H1 (cell line): ENCODE measurements around the gene SLC66A1. TPM values are rescaled to one million over a fixed set of nuclear protein-coding genes. Genes with fewer than 3 reads are reported as not detected.

Experiments used
- CTCF ChIA-PET: fragments of 300-600 bp; sonication (Branson Sonifier 250); formaldehyde crosslinking; loops from one replicate; lab custom pipeline; 2021; ENCODE audit not compliant: partially characterized antibody; lab: Charles Lee
- POLR2A ChIA-PET: fragments of 300-600 bp; sonication (Branson Sonifier 250); formaldehyde crosslinking; loops from one replicate; lab custom pipeline; 2021; ENCODE audit warnings: inconsistent platforms; ENCODE audit not compliant: partially characterized antibody; lab: Charles Lee
- DNase-seq, 2 experiments: peaks; one replicate each; pipeline versions ENCODE4 v3.0.0 to v3.0.0-alpha.2; 2010 to 2022; ENCODE audit warnings: low spot score in 2 of 2, low read depth in 1 of 2, mixed read lengths in 1 of 2
- FAIRE-seq: peaks from 2 replicates; lab custom pipeline; 2011; peaks lifted over from hg19 to GRCh38; lab: Jason Lieb, UNC
- H2AFZ ChIP-seq: 2 replicates; pipeline ENCODE4 v1.8.1; 2012; ENCODE audit warnings: low read length, inconsistent platforms
- H2AK5ac ChIP-seq: 2 replicates; pipeline ENCODE4 v1.6.1; 2013; ENCODE audit warnings: low read depth, low read length
- H2BK120ac ChIP-seq: replicated peaks from 2 replicates; pipeline ENCODE3; 2013; ENCODE audit warnings: low read depth, low read length, inconsistent platforms
- H2BK12ac ChIP-seq: 2 replicates; pipeline ENCODE4 v1.6.1; 2013; ENCODE audit warnings: low read depth, low read length
- H2BK15ac ChIP-seq: 2 replicates; pipeline ENCODE4 v1.6.1; 2013; ENCODE audit warnings: low read length
- H2BK20ac ChIP-seq: 2 replicates; pipeline ENCODE4 v1.6.1; 2013; ENCODE audit warnings: low read length
- H2BK5ac ChIP-seq: 2 replicates; pipeline ENCODE4 v1.6.1; 2013; ENCODE audit warnings: low read depth, low read length
- H3K14ac ChIP-seq: 2 replicates; pipeline ENCODE4 v1.6.1; 2013; ENCODE audit warnings: inconsistent platforms; ENCODE audit not compliant: insufficient read length
- H3K18ac ChIP-seq: 2 replicates; pipeline ENCODE4 v1.6.1; 2013; ENCODE audit warnings: low read length; ENCODE audit errors: extremely low read depth
- H3K23ac ChIP-seq: 2 replicates; pipeline ENCODE4 v1.6.1; 2013; ENCODE audit warnings: inconsistent platforms; ENCODE audit not compliant: insufficient read length
- H3K23me2 ChIP-seq: 2 replicates; pipeline ENCODE4 v1.6.1; 2013; ENCODE audit warnings: low read depth, low read length
- H3K27ac ChIP-seq: 2 replicates; pipeline ENCODE4 v1.6.1; 2011; ENCODE audit warnings: low read depth, low read length, inconsistent platforms
- H3K27me3 ChIP-seq, 4 experiments: replicated peaks in 1 of 4; 1 replicate in 1 of 4; 2 replicates in 3 of 4; pipeline versions ENCODE4 v1.6.1 to v1.8.1; 2011 to 2013; ENCODE audit warnings: low read length in 3 of 4, mild to moderate bottlenecking in 3 of 4, inconsistent platforms in 2 of 4, mixed read lengths in 2 of 4, moderate library complexity in 1 of 4; ENCODE audit not compliant: control insufficient read depth in 3 of 4, insufficient read depth in 3 of 4; ENCODE audit errors: extremely low read depth in 1 of 4
- H3K36me3 ChIP-seq, 4 experiments: 2 replicates each; pipeline versions ENCODE4 v1.6.1 to v1.8.1; 2011 to 2013; ENCODE audit warnings: mild to moderate bottlenecking in 4 of 4, low read length in 3 of 4, moderate library complexity in 2 of 4, control low read depth in 1 of 4, inconsistent platforms in 1 of 4; ENCODE audit not compliant: insufficient read depth in 4 of 4, control insufficient read depth in 2 of 4
- H3K4ac ChIP-seq: replicated peaks from 2 replicates; pipeline ENCODE3; 2013; ENCODE audit warnings: low read length, low read depth, mixed read lengths, inconsistent platforms; ENCODE audit not compliant: insufficient read length
- H3K4me1 ChIP-seq, 4 experiments: replicated peaks in 1 of 4; 1 replicate in 1 of 4; 2 replicates in 3 of 4; pipeline versions ENCODE4 v1.6.1 to v1.8.1; 2011 to 2013; ENCODE audit warnings: low read length in 3 of 4, inconsistent platforms in 2 of 4, mixed read lengths in 1 of 4; ENCODE audit not compliant: insufficient read depth in 4 of 4, control insufficient read depth in 3 of 4
- H3K4me2 ChIP-seq, 2 experiments: 2 replicates each; pipeline versions ENCODE4 v1.6.1 to v1.8.1; 2011 to 2013; ENCODE audit warnings: low read depth in 2 of 2, low read length in 2 of 2, control low read depth in 1 of 2, inconsistent platforms in 1 of 2, mild to moderate bottlenecking in 1 of 2; ENCODE audit not compliant: insufficient read depth in 1 of 2
- H3K4me3 ChIP-seq, 4 experiments: fragments of 200-600, 300-600 bp in 1 of 4; sonication (generic), shearing (Covaris generic), sonication (Bioruptor Twin) in 1 of 4; 2 replicates each; pipeline versions ENCODE4 v1.5.1 to v1.8.1; 2011 to 2016; ENCODE audit warnings: low read length in 4 of 4, low read depth in 3 of 4, control low read depth in 2 of 4, inconsistent platforms in 2 of 4, mild to moderate bottlenecking in 2 of 4, mixed read lengths in 1 of 4, moderate library complexity in 1 of 4; ENCODE audit not compliant: insufficient read depth in 2 of 4; ENCODE audit errors: extremely low read depth in 1 of 4
- H3K56ac ChIP-seq: replicated peaks from 2 replicates; pipeline ENCODE3; 2013; ENCODE audit warnings: low read depth, mild to moderate bottlenecking, mixed read lengths, low read length, inconsistent platforms; ENCODE audit not compliant: insufficient read length
- H3K79me1 ChIP-seq: 2 replicates; pipeline ENCODE4 v1.6.1; 2013; ENCODE audit warnings: low read depth, low read length, control low read depth
- H3K79me2 ChIP-seq, 2 experiments: 2 replicates each; pipeline versions ENCODE4 v1.6.1 to v1.8.1; 2012 to 2013; ENCODE audit warnings: low read length in 2 of 2, mild to moderate bottlenecking in 2 of 2, inconsistent platforms in 1 of 2; ENCODE audit not compliant: insufficient read depth in 2 of 2, control insufficient read depth in 1 of 2
- H3K9ac ChIP-seq, 4 experiments: replicated peaks in 1 of 4; 1 replicate in 1 of 4; 2 replicates in 3 of 4; pipeline versions ENCODE4 v1.6.1 to v1.8.1; 2011 to 2013; ENCODE audit warnings: low read depth in 3 of 4, low read length in 3 of 4, control low read depth in 2 of 4, mild to moderate bottlenecking in 2 of 4, moderate library complexity in 2 of 4, inconsistent platforms in 1 of 4; ENCODE audit errors: extremely low read depth in 1 of 4
- H3K9me3 ChIP-seq, 2 experiments: 2 replicates each; pipeline versions ENCODE4 v1.6.1 to v1.8.1; 2012 to 2013; ENCODE audit warnings: mild to moderate bottlenecking in 2 of 2, moderate library complexity in 2 of 2, control low read depth in 1 of 2, inconsistent platforms in 1 of 2, low read depth in 1 of 2, low read length in 1 of 2, mixed read lengths in 1 of 2; ENCODE audit not compliant: insufficient read depth in 2 of 2
- H4K20me1 ChIP-seq, 2 experiments: replicated peaks in 1 of 2; 2 replicates each; pipeline versions ENCODE3 to v1.8.1; 2011 to 2013; ENCODE audit warnings: inconsistent platforms in 2 of 2, low read length in 2 of 2, mild to moderate bottlenecking in 1 of 2; ENCODE audit not compliant: insufficient read depth in 2 of 2, control insufficient read depth in 1 of 2
- H4K5ac ChIP-seq: 2 replicates; pipeline ENCODE4 v1.6.1; 2013; ENCODE audit warnings: low read length, low read depth, mixed read lengths, inconsistent platforms; ENCODE audit not compliant: insufficient read length
- H4K8ac ChIP-seq: 2 replicates; pipeline ENCODE4 v1.8.0; 2013; ENCODE audit warnings: mild to moderate bottlenecking, moderate library complexity, low read length, inconsistent platforms; ENCODE audit not compliant: insufficient read depth; ENCODE audit errors: extremely low read depth
- H4K91ac ChIP-seq: replicated peaks from 2 replicates; pipeline ENCODE3; 2013; ENCODE audit warnings: low read length, mixed read lengths, inconsistent platforms; ENCODE audit not compliant: insufficient read length
- HDAC6 ChIP-seq: IDR thresholded peaks from one replicate; pipeline ENCODE4 v1.7.1; 2012; ENCODE audit warnings: low read depth, mild to moderate bottlenecking, inconsistent platforms, low read length, moderate library complexity
- NANOG ChIP-seq: IDR thresholded peaks from 2 replicates; pipeline ENCODE4 v1.6.1; 2011; ENCODE audit warnings: low read length, low read depth, mild to moderate bottlenecking, inconsistent platforms; ENCODE audit not compliant: insufficient read depth, poor library complexity, severe bottlenecking
- SAP30 ChIP-seq: fragments of 300-600 bp; sonication (generic); IDR thresholded peaks from 2 replicates; pipeline ENCODE4 v1.7.1; 2012; ENCODE audit warnings: low read length, moderate library complexity, mild to moderate bottlenecking, inconsistent platforms; ENCODE audit not compliant: insufficient read depth, insufficient replicate concordance
- WGBS, 2 experiments: shearing (Covaris generic) in 1 of 2; methylation state at CpG; one replicate each; pipeline versions ENCODE4 v1.1.6 to v1.1.7; 2013 to 2015; ENCODE audit warnings: low lambda C conversion rate in 2 of 2, mixed read lengths in 2 of 2, inconsistent platforms in 1 of 2, low coverage in 1 of 2, missing lambda C conversion rate in 1 of 2; ENCODE audit not compliant: insufficient replicate concordance in 2 of 2, insufficient coverage in 1 of 2, insufficient read length in 1 of 2; ENCODE audit errors: extremely low coverage in 1 of 2, missing lambda C conversion rate in 1 of 2; 5-methylcytosine and 5-hydroxymethylcytosine counted together
- polyA plus RNA-seq, 7 experiments: library from polyadenylated mRNA; depleted of rRNA in 3 of 7; stranded (reverse) in 5 of 7; unstranded in 2 of 7; fragments of >200 nt in 5 of 7; fragments of 200-250 nt in 2 of 7; gene quantifications; 1 replicate in 5 of 7; 2 replicates in 1 of 7; 4 replicates in 1 of 7; pipeline versions ENCODE4 v1.2.1 to v1.2.3, GENCODE V29; 2011 to 2013; ENCODE audit warnings: missing spikeins in 2 of 7, mixed read lengths in 2 of 7
- total RNA-seq: library from RNA; stranded (reverse); fragmentation: NEBNext Ultra II Directional; extraction: Animal tissue kit (Norgen Biotek cat#: 25700); gene quantifications from 2 replicates; pipeline ENCODE4 v1.2.1, GENCODE V29; 2021

The SLC66A1 gene
- total and polyA plus RNA-seq, 2 of the 8 experiments (the other 6 are each of a cell fraction or from before 2014, with no cell fraction given), result 16.8 to 27.9 TPM

DNA sequence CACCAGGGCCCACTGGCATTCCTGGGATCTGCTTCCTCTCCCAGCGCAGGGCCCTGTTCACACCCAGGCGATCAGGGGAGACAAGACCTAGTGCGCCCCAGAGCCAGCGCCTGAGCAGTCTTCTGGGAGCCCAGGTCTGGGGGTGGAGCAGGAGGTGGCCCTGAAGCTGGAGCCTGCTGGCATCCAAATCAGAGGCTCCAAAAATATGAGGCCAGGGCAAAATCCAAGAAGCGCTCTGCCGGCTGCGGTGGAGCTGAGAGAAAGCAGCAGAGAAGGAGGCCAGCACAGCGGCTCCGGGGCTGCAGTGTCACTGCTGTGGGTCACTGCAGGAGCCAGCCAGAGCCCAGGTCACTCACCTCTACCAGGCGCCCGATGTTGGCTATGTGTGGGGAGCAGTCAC, 32.7 kb downstream of the SLC66A1 start:
- POLR2A ChIA-PET, result interaction anchor here (1.0 to 1.6 kb wide), 2 partner anchors 9 to 137 kb away, joined by 3 to 7 read pairs; no protein-coding TSS in a partner anchor
- Histone ChIP-seq H2BK15ac (no peak overlapping the region), H4K8ac (no peak overlapping the region), H3K4ac (no peak overlapping the region), H3K4me2 (no peak overlapping the region), H3K9me3 (no peaks in the 10 kb centered on the region), H3K56ac (no peak overlapping the region), H3K27me3 (no peaks in the 10 kb centered on the region), H4K20me1 (peaks cover 6% of the 10 kb centered on the region in 2 experiments), H3K23ac (no peak overlapping the region), H3K4me3 (no peak overlapping the region), H3K18ac (no peak overlapping the region), H3K27ac (no peak overlapping the region; the same call in 1 of the 2 replicates), H2AFZ (no peak overlapping the region), H3K23me2 (no peaks in the 10 kb centered on the region), H3K36me3 (peaks cover 3 to 19% (median 5%) of the 10 kb centered on the region in 4 experiments; a peak in 4 of 8 replicates), H4K91ac (no peak overlapping the region), H2AK5ac (no peak overlapping the region), H2BK5ac (peak overlapping the region; percentile 24; the same call in 1 of the 2 replicates), H2BK120ac (no peak overlapping the region), H3K9ac (no peak overlapping the region), H3K79me2 (no peaks in the 10 kb centered on the region), H4K5ac (no peak overlapping the region), H2BK12ac (no peak overlapping the region), H3K4me1 (peaks cover 0 to 11% (median 5%) of the 10 kb centered on the region in 4 experiments; a peak in 5 of 7 replicates), H3K79me1 (no peaks in the 10 kb centered on the region; the same call in 1 of the 2 replicates), H2BK20ac (no peak overlapping the region), H3K14ac (no peak overlapping the region)
- 85% methylated on average over 9 of the region's 11 CpGs; no CpG with 5 or more reads in 1 of the 2 experiments for WGBS, 2 experiments
- DNase-seq (no peak), FAIRE-seq (no peak)
- CTCF ChIA-PET, result interaction anchor here (0.6 to 8.0 kb wide), 26 partner anchors 10 to 317 kb away, joined by 3 to 72 read pairs (median 4); partner anchors contain the start of gene NBL1
- TF ChIP-seq HDAC6, result no peak
- TF ChIP-seq NANOG, result no peak
- TF ChIP-seq SAP30, result no peak
